Activated CD4-positive, alpha-beta T cell treated with anti-CD3 and anti-CD28 coated beads, Interleukin-2, Interleukin-4, amounts not matched to agents 100 ng/mL and 50 ng/mL, durations not matched to agents 16 hours and 8 hours (primary cell): ENCODE results near the gene UBQLNL.

ENCODE experiments used
- DNase-seq: peaks from one replicate; pipeline ENCODE4 v3.0.0-alpha.2; 2020; ENCODE audit warnings: low spot score

UBQLNL gene, protein sequence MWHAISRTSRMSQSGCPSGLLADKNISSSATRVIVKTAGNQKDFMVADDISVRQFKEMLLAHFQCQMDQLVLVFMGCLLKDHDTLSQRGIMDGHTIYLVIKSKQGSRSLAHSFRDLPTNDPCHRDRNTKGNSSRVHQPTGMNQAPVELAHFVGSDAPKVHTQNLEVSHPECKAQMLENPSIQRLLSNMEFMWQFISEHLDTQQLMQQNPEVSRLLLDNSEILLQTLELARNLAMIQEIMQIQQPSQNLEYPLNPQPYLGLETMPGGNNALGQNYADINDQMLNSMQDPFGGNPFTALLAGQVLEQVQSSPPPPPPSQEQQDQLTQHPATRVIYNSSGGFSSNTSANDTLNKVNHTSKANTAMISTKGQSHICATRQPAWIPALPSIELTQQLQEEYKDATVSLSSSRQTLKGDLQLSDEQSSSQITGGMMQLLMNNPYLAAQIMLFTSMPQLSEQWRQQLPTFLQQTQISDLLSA

DNA sequence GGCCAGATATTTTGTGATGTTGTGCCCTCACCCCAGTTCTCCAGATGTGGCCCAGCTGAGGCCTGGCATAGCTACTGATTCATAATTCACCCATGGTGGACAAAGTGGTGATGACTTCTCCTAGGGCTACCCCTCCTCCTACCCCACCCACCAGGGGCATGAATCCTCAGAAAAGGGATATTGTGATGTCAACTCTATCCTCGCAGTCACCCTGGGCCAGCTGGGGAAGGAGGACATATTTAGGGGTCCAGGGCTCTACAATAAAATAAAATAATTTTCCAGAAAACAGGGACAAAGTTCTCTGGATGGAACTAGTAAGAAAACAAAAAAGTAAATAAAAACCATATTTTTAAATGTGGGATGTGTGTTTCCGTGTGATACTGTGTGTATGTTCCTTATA is at the start of gene UBQLNL:
Gene UBQLNL, minus strand, starts transcription at position 101 of the 400 bp plus-strand sequence. CDS start 258 bp downstream, outside the sequence.
- no peak for DNase-seq

DNA sequence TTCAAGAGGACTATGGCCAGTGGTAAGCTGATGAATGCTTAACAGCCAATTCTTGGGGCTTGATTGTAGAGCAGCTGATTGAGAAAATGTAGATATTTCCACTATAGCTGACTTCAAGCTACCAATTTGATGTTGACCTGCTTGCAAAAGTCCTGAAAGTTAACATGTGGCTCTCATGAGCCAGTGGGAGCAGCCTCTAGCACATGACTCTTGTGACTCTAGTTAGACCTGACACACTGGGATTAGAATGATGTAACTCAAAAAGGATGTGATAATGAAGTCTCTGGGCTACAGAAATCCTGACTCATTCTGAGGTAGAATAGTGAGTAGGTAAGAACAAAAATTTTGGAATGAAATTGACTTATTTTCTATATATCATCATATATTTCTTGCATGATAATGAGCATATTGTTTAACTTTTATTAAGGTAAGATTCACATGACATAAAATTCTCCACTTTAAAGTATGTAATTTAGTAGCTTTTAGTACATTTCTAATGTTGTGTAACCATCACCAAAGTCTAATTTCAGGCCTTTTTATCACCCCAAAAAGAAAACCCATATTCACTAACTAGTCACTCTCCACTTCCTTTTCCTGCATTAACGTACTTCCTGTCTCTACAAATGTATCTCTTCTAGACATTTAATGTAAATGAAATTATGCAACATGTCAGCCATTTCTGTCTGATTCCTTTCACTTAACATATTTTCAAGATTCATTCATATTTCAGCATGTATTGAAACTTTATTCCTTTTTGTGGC is 47.9 kb upstream of the UBQLNL start:
- DNase-seq = no peak

DNA sequence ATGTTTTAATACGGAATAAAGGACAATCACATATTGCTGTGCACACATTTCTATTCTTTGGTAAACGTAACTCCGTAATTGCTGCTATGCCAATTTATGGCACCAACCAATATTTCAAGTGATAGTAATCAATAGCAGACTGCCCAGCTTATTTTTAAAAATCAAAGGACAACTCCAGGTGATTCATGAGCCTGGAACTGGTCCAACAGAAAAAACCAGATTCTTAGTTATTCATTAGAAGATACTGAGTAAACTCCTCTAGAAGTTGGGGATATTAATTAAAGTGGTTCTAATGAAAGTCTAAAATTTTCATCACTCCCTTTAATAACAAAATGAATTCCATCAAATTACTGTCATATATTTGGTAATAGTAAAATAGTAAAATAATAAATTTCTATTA is 41.3 kb upstream of the UBQLNL start:
- no peak for DNase-seq

DNA sequence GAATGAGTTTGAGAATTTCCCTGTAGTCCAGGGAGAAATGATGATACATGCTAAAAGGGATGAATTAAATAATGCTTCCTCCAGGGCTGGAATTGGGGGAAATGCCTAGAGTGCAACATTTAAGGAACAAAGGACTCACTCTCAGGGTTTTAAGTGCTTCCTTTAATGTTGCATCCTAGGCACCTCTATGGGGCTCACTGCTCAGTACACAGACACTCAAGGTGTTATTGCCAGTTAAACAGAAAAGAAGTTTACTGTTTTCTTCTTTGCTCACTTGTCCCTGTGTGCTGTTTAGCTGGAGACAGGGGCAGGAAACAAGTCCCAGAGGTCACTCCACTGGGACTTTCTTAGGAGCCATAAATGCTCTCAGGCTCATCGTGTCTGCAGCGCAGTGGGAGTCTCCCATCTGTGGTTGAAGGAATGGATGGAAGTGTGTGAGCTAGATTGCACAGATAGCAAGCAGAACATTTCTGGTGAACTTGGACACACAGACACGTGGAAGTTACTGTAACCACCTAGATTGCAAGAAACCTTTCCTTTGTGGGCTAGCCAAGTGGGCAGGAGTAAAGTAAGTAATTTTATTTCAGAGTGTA is 40.2 kb upstream of the UBQLNL start:
- no peak for DNase-seq

DNA sequence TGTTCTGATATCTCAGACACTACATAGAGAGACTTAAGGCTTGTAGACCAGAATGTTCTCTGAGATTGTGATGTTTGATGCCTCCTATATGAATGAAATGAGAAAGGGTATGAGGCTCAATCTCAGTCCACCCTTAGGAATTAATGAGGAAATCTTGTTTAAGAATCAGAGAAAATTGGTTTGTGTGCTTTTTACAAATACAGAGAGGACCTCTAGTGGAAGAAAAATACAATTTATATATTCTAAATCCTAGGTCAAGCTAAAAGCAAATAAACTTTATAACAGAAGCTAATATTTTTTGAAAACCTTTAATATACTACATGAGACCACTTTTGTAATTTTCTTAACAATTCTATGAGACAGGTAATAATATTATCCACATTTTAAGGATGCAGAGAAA is 36.8 kb upstream of the UBQLNL start:
- DNase-seq = no peak

DNA sequence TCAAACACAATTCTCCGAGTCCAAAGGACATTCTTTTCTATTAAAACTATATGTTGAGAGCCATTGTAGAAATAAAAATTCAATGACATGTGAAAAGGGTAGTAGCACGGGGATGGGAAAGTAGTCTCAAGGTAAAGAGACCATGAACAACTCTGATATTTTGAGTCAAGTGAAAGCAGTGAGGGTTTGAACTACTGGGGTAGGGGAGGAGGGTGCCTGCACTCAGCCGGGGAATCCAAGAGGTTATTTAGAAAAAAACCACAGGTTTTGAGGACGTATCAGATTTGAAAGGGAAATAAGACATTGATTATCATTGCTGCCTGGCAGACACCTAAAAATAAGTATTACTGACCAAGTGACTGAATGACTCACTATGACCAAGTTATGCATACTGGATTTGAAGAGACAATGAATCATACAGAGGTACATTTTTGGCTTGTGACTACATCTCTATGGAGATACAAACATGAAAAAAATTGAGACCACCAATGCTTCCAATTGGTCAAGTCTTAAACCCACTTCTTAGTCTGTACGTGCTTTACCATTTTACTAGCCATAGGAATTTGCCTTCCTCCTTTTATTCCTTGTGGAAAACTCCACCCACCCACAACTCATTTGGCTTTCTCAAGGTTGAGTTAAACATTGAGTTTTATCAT is 34.1 kb upstream of the UBQLNL start:
- no peak for DNase-seq

DNA sequence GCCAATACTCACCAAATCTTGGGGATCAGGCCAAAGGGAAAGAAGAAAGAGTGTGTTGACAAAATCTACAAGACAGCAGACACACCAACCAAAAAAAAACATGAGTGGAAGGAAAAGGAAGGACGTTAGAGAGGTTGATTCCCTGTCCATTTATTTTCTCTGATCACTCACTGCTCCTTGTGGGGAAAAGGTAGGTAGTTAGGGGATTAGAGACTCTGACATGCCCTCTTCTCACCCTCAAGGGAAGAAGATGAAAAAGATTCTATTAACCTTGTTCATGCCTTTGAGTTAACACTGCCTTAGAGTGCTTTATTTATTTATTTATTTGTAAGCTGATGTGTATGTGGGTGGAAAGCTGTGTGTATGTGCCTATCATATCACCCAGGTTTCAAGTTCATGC is 31.9 kb upstream of the UBQLNL start, which contains the start of gene OR52H1:
Gene OR52H1, minus strand, starts transcription at position 101 of the 400 bp plus-strand sequence. CDS start 3,035 bp downstream, outside the sequence.
- no peak for DNase-seq

DNA sequence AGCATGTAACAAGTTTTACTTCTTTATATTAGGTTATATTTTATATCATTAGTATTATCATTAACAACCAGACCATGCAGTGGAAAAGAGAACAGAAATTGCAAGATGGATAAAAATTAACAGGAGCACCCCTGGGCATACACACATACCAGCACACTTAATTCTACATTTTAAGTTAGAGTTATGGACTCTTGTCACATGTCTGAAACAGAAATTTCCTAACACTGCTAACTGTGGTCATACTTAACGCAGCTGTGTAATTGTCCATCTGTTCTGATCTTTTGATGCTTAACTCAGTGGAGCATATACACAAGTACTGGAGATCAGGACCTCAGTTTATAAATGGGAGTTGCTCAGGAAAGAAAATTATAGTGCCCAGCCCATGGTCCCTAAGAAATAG is 31.5 kb upstream of the UBQLNL start:
- DNase-seq = no peak

DNA sequence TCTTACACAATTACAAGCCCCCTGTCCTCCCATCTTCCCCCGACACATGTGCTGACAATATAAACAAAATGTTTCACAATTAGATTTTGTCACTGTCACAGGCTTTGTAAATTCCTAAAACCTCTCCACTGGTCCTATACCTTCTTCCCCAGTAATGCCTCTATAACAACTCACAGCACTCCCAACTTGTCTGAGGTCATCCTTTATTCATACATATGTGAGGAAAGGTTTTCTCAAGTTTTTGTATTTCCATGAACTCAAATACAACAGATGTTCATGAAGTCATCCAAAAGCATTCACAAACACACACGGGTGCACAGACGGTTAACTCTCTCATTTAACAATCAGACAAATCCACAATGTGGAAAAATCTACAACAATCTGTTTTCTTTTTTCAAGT is 30.0 kb upstream of the UBQLNL start:
- no peak for DNase-seq

DNA sequence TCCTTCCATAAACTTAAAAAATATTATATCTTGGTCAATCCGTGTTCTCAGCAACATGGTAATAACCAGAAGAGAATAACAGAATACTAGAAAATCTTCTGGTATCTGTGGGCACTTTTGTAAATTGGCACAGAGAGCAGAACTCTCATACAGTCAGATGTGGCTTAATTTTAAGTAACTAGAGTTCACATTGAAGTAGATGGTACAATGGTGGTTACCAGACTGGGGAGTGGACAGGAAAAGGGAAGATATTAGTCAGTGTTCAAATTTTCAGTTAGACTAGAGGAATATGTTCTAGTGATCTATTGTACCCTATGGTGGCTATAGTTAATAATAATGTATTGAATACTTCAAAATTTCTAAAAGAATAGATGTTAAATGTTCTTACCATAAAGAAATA is 24.9 kb upstream of the UBQLNL start:
- DNase-seq = no peak

DNA sequence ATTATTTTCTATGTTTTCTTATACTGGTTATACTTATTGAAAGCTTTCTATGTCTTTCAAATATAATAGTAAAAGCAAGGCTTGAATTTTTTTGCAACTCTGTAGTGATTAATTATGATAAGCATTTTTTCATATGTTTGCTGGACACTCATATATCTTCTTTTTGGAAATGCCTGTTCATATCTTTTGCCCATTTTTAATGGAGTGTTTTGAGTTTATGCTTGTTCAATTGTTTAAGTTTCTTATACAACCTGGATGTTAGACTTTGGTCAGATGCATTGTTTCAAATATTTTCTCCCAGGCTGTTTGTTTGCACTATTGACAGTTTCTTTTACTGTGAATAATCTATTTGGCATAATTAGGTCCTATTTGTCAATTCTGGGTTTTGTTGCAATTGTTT is 20.0 kb upstream of the UBQLNL start:
- no peak for DNase-seq

DNA sequence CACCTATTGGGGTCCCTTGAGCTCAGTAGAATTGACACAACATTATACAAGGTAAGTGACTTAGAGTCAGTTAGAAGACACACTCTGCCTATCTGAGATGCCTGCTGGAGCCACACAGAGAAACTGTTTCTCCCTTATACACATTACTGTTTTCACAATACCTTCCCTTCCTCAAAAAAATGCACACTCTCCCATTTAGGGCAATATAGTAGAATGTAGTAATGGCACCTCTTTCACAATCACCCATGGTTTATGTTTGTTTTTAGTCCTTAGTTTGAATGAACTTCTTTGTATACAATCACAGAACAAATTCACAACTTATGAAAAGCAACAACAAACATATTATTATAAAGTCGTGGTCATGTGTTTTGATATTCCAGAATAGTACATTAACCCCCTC is 17.5 kb upstream of the UBQLNL start:
- DNase-seq = no peak

DNA sequence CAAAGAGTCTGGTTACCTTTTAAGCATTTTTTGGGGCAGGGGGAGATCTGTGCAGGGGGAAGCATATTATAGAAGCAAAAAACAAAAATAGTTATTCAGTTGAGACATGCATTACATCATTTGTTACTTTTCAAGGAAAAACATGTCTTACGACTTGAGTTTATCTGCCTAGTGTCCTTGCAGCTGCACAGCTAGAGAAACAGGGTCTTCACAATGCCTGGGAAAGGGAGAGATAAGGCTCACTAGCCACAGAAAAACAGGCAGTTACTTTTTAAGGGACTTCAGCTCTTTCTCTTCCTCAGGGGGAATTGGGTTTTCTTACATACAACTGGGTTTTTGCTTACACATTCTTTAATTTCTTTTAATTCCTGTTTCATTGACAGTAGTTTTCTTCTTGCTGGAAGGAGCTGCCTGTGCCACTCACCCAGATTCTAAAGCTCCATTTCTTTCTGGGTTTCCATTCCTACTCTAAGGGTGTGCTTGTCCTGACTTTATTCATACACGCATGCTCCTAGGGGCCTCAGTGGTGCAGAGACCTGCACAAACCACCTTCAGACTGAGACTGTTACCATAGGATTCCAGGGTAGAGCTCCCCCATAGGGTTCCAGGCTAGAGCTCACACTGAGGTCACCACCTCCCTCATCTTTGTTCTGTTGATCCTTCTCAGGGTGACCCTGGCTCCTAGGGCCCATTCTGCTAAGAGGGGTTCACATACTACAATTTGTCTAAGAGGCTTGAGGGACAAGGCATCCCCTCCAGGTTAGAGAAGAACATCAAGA is 14.7 kb upstream of the UBQLNL start:
- no peak for DNase-seq

DNA sequence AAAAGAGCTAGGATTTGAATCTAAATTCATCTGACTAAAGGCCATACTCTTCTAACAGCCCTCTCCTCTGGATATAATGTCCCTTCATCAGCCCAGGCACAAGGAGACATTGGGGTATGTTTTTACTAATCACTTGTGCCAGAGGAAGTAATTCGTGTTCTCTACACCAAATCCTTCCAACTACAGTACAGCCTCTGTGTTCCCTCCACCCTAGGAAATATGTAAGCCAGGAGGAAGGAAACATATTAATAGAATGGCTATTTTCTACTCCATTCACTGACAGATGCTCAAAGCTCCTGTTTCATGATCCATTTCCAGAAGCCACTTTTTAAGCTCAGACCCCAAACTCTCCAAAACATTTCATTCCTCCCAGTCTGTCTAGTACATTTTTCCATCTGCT is 12.0 kb upstream of the UBQLNL start:
- no peak for DNase-seq

DNA sequence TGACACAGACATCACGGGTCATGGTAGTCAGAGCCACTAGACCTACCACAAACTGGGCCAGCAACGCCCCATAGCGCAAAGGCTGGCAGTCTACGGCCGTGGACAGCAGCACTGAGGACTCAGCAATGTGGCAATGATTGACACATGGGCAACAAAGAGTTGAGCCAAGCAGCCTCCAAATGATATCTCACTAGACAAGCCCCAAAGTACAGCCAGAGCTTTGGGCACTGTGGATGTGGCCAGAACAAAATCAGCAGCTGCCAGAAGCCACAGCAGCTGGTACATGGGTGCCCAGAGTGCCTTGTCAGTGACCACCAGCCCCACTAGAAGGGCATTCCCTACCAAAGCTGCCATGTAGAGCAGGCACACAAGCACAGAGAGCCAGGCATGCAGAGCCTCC is 11.2 kb upstream of the UBQLNL start:
- DNase-seq = no peak

DNA sequence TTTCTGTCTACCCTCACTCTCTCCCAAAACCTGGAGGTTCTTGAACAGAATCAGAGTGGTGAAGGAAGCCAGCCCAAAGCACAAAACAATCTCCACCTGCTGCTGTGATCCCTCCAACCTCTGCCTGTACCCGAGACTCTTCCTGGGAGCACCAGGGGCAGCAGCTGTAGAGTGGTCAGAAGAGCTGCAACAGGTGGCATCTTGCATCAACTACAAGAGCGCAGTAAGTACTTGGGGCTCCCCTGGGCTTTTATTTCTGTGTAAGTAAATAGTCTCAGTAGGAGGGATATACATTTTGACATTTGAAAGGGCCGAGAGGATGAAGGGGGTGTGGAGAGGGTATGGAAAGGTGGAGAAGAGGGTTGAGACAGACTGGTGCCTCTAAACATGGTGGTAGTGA is 8.3 kb upstream of the UBQLNL start:
- DNase-seq = no peak

DNA sequence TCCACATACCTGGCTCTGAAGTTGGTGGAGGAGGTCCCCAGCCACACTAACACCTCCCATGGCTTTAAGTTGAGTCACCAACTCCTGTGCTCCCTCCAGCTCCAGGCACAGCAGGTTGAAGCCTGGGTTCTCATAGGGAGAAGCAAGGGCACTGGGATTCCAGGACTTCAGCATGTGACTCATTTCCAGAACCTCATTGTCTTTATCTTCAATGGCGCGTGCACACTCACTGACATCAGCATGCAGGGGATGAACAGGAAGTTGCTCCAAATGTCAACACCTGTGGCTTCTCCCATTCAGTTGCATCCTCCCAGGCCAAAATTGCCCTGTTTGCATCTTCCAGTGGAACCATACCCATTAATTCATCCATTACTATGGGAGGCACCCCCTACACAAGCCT is 5.8 kb upstream of the UBQLNL start:
- no peak for DNase-seq

DNA sequence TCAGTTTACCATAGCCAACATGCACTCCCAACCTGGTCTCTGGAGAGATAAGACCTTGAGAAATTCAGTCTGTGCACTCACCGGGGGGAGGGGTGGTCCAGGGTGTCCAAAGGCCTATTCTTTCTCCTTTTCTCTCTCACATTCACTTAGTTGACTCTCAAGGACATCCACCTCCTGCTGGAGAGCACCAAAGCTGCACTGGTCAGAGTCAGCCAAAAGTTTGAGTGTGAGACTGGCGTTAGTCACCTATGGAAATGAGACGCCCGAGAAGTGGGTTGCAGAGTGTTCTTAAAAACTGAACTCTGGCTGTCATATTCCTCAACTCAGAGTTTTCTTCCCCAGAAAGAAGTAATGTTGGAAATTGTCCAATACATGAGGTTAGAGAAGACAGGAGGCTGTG is 5.0 kb upstream of the UBQLNL start:
- DNase-seq = no peak

DNA sequence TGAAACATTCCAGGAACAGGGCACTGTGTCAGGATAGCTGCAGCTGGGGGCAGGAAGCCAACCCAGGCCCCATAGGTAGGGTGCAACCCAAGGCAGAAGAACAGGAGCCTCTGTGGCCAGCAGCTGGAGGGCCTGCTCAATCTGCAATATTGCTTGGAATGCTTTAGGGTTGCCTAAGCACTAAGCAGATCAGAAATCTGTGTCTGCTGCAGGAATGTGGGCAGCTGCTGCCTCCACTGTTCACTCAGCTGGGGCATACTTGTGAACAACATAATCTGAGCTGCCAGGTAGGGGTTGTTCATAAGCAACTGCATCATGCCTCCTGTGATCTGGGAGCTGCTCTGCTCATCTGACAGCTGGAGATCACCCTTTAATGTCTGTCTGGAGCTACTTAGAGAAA is 1.7 kb downstream of the UBQLNL start:
- DNase-seq = no peak

DNA sequence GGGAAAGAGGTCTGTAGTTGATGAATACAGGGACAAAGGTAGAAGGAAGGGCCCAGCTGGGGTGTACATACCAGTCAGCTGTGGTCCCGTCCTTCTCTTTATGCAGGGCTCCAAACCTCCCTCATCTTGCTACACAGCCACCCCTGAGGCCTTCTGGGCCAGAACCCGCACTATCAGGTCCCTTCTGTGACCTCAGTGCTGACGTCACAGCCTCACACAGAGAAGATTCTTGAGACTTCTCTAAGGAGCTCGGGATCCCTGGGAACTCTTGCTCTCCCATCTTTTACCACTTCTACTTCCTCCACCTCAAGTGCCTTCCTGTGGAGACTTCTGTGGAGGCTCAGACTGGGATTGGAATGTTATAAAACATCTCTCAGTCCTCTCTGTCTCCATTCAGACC is 6.7 kb downstream of the UBQLNL start, which contains the start of gene UBQLN3:
Gene UBQLN3, minus strand, starts transcription at position 155 of the 400 bp plus-strand sequence. CDS start 399 bp downstream, outside the sequence.
- no peak for DNase-seq

DNA sequence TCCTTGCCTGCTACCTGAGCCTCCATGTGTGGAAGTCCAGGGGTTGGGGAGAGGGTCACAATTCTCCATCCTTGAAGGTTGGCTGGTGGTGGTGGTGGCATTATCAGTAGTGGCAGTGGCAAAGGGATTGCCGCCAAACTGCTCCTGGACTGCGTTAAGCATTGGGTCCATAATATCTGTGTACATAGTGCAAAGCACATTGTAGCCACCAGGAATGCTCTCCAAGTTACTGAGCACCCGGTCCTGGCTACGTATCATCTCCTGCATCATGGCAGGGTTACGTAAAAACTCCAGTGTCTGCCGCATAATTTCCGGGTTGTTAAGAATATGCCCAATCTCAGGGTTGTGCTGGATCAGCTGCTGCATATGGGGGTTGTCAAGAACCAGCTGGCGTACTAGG is 7.9 kb downstream of the UBQLNL start:
- no peak for DNase-seq
